Calu3 (cell line): ENCODE results near the gene DNER. TPM values are rescaled to one million over a fixed set of nuclear protein-coding genes. Genes with fewer than 3 reads are reported as not detected.

Experiments used
- BruUV-seq: library from RNA; stranded (reverse); fragments of 400-500 nt; replicated peaks from 2 replicates; lab custom pipeline; 2021; lab: Mats Ljungman, UMichigan
- CTCF ChIA-PET: fragments of 300-600 bp; sonication (Branson Sonifier 250); formaldehyde crosslinking; loops from one replicate; lab custom pipeline; 2022; ENCODE audit warnings: antibody characterized with exemption; lab: Charles Lee
- DNase-seq: peaks from one replicate; pipeline ENCODE4 v3.0.0; 2022
- H3K27ac Mint-ChIP-seq: one replicate; pipeline ENCODE4 v1.8.0; 2022; ENCODE audit warnings: mixed read lengths; ENCODE audit not compliant: unreplicated experiment
- H3K27me3 Mint-ChIP-seq: one replicate; pipeline ENCODE4 v1.8.0; 2022; ENCODE audit warnings: mixed read lengths; ENCODE audit not compliant: unreplicated experiment
- H3K36me3 Mint-ChIP-seq: one replicate; pipeline ENCODE4 v1.8.0; 2022; ENCODE audit warnings: mild to moderate bottlenecking, moderate library complexity, mixed read lengths; ENCODE audit not compliant: insufficient read depth, unreplicated experiment
- H3K4me1 Mint-ChIP-seq: one replicate; pipeline ENCODE4 v1.8.0; 2022; ENCODE audit warnings: mild to moderate bottlenecking, low read depth, mixed read lengths; ENCODE audit not compliant: unreplicated experiment
- H3K4me3 Mint-ChIP-seq: one replicate; pipeline ENCODE4 v1.8.0; 2022; ENCODE audit warnings: mild to moderate bottlenecking, low read depth, moderate library complexity, mixed read lengths; ENCODE audit not compliant: unreplicated experiment
- H3K9me3 Mint-ChIP-seq: one replicate; pipeline ENCODE4 v1.8.0; 2022; ENCODE audit warnings: low read depth, mixed read lengths; ENCODE audit not compliant: unreplicated experiment
- intact Hi-C: fragments of 100-400 bp; cut with micrococcal nuclease; formaldehyde crosslinking; loops from one replicate; pipeline ENCODE4 v1.10.0; 2022; ENCODE audit not compliant: unreplicated experiment
- total RNA-seq: library from RNA; stranded (reverse); gene quantifications from 2 replicates; pipeline ENCODE4 v1.2.3, GENCODE V29; 2022
- TF ChIP-seq, protein P1 (sequence below): fragments of 200-600 bp; IDR thresholded peaks from one replicate; pipeline ENCODE4 v1.8.0; 2022; ENCODE audit warnings: antibody characterized with exemption; ENCODE audit not compliant: unreplicated experiment

The DNER gene
- total RNA-seq, 1 experiment from 2014 or later: 1.1 TPM

DNA sequence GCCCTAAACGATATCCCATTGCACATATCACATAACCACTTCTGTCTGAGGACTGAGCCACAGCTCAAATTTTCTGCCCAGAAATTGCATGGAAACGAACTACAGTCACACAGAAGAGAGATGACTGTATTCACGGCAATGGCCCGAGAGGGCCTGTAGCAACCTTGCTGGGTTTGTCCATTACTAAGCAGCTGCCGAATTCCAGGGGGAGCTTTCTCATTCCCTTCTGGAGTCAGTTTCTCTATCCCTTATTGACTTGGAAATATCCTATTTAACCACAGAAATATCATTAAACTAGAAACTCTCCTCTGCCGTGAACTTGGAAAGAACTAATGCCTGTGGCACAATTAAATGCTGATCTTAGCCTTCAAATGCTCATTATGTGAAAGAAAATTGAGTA lies 183.9 kb downstream of the DNER start:
- CTCF ChIA-PET: no interaction called here
- no peak overlapping the region for H3K27ac Mint-ChIP-seq
- TF ChIP-seq, protein P1, sequence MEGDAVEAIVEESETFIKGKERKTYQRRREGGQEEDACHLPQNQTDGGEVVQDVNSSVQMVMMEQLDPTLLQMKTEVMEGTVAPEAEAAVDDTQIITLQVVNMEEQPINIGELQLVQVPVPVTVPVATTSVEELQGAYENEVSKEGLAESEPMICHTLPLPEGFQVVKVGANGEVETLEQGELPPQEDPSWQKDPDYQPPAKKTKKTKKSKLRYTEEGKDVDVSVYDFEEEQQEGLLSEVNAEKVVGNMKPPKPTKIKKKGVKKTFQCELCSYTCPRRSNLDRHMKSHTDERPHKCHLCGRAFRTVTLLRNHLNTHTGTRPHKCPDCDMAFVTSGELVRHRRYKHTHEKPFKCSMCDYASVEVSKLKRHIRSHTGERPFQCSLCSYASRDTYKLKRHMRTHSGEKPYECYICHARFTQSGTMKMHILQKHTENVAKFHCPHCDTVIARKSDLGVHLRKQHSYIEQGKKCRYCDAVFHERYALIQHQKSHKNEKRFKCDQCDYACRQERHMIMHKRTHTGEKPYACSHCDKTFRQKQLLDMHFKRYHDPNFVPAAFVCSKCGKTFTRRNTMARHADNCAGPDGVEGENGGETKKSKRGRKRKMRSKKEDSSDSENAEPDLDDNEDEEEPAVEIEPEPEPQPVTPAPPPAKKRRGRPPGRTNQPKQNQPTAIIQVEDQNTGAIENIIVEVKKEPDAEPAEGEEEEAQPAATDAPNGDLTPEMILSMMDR: no peak
- intact Hi-C loops: no loop called here
- no peaks in the 10 kb centered on the region for H3K36me3 Mint-ChIP-seq
- no peak overlapping the region for H3K4me3 Mint-ChIP-seq
- no TSS peak for BruUV-seq
- peaks cover 10% of the 10 kb centered on the region for H3K9me3 Mint-ChIP-seq
- DNase-seq: no peak
- H3K27me3 Mint-ChIP-seq: no peaks in the 10 kb centered on the region
- H3K4me1 Mint-ChIP-seq: no peaks in the 10 kb centered on the region

GRCh38 chr2:229528846-229529245 lies 185.5 kb downstream of the DNER start:
- Mint-ChIP-seq H3K27ac (no peak overlapping the region), H3K4me1 (no peaks in the 10 kb centered on the region), H3K27me3 (no peaks in the 10 kb centered on the region), H3K9me3 (peaks cover 10% of the 10 kb centered on the region), H3K36me3 (no peaks in the 10 kb centered on the region), H3K4me3 (no peak overlapping the region)
- intact Hi-C loops: no loop called here
- no peak for DNase-seq
- no TSS peak for BruUV-seq
- CTCF ChIA-PET: no interaction called here
- TF ChIP-seq, protein P1: no peak

DNA sequence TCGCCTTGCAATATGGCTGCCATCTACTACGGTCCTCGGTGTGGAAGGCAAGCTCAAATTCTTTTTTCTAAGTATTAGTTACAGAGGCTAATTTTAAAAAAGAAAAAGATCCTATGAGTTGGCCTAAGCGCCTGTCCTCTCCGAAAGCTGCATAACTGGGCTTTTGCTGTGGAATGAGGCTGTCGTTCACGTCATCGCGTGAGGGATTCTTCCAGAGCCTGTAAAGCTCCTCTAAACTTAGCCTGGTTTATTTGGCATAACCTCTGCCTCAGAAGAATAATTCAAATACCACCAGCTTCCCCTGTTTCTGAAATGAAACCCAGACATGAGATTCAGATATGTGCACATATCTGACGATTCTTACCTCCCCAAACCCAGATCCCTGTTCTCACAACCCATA lies 187.4 kb downstream of the DNER start:
- H3K36me3 Mint-ChIP-seq: no peaks in the 10 kb centered on the region
- CTCF ChIA-PET: no interaction called here

GRCh38 chr2:229524799-229525198 lies 189.6 kb downstream of the DNER start:
- no peak overlapping the region for H3K27ac Mint-ChIP-seq
- intact Hi-C loops: no loop called here
- CTCF ChIA-PET: no interaction called here
- no peaks in the 10 kb centered on the region for H3K27me3 Mint-ChIP-seq
- no peak overlapping the region for H3K4me3 Mint-ChIP-seq
- peaks cover 1% of the 10 kb centered on the region for H3K9me3 Mint-ChIP-seq
- H3K4me1 Mint-ChIP-seq: no peaks in the 10 kb centered on the region
- DNase-seq: no peak
- BruUV-seq: no TSS peak
- H3K36me3 Mint-ChIP-seq: no peaks in the 10 kb centered on the region
- TF ChIP-seq, protein P1: no peak

More for the DNA sequence above, 187.4 kb downstream of the DNER start:
- H3K4me3 Mint-ChIP-seq: no peak overlapping the region
- H3K27me3 Mint-ChIP-seq: no peaks in the 10 kb centered on the region
- H3K4me1 Mint-ChIP-seq: no peaks in the 10 kb centered on the region
- H3K9me3 Mint-ChIP-seq: peaks cover 3% of the 10 kb centered on the region
- intact Hi-C loops: no loop called here
- TF ChIP-seq, protein P1: no peak
- no peak for DNase-seq
- no peak overlapping the region for H3K27ac Mint-ChIP-seq
- BruUV-seq: no TSS peak
